Stimulated activated CD8-positive, alpha-beta memory T cell treated with anti-CD3 and anti-CD28 coated beads, Interleukin-15, amount 100 ng/mL, for 4 hours (primary cell): ENCODE results near the gene TNFRSF14.
"Not testable (repeated sequence)": the region's sequence is repeated elsewhere in the genome, so short reads cannot be mapped to it uniquely, and the experiment has no call there.

Experiments
- DNase-seq, 2 donors: peaks; one replicate each; pipeline ENCODE4 v3.0.0-alpha.2; 2020; ENCODE audit warnings: low read depth in 2 of 2

Gene TNFRSF14

GRCh38 chr1:2567083-2567679 lies 11.0 kb downstream of the TNFRSF14 start:
- DNase-seq: no peak

- not testable (repeated sequence) for DNase-seq
Observed at GRCh38 chr1:2568187-2568816, 12.1 kb downstream of the TNFRSF14 start.

DNA sequence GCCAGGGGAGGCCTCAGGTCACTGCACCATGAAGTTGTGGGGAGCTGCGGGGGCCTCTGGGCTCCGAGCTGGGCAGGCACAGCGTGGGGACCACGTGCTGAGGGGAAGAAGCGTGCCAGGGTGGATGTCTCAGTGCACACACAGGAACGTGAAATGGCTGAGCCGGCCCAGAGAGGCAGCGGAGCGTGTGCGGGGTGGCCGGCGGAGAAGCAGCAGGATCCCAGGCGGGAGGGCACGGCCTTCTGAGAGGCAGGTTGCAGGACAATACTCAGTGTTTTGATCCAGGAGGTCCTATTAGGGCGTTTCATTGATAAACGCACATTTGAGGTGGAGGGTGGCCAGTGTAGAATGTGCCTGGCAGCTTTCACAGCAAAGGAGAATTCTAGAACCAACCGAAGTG lies 12.9 kb downstream of the TNFRSF14 start:
- DNase-seq: no peak

DNA sequence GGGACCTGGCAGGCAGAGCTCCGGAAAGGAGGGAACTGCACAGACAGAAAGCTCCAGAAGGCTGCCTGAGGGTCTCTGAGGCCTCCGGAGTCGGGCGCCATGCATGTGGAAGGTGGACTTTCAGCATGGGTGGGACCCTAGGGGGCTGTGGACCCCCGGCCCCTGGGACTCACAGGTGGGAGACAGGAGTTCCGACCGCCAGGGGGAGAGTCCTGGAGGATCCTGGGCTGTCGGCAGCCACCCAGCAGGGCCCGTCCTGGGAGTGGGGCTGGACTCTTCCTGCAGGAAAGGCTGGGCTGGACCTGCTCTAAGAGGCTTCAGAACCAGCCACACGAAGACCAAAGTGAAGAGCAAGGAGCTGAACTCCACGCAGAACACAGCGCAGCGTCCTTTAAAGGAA lies 13.5 kb downstream of the TNFRSF14 start:
- DNase-seq: not testable (repeated sequence)

- DNase-seq: no peak
Observed at GRCh38 chr1:2570332-2570731, 14.2 kb downstream of the TNFRSF14 start.

DNA sequence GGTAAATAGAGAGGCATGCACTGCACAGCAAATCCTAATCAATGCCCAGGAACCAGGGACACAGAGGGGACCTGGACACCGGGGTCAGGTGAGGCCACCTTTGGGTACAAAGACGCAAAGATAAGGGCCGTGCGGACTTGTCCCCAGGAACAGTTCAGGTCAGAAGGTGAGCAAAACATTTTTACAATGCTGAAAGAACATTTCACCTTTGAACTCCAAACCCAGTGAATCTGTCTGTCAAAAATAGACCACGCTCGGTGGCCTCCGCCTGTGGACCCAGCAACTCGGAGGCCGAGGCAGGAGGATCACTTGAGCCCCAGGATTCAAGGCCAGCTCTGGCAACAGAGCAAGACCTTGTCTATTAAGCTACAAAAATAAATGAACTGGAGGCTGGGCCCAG lies 15.2 kb downstream of the TNFRSF14 start:
- DNase-seq: no peak

DNA sequence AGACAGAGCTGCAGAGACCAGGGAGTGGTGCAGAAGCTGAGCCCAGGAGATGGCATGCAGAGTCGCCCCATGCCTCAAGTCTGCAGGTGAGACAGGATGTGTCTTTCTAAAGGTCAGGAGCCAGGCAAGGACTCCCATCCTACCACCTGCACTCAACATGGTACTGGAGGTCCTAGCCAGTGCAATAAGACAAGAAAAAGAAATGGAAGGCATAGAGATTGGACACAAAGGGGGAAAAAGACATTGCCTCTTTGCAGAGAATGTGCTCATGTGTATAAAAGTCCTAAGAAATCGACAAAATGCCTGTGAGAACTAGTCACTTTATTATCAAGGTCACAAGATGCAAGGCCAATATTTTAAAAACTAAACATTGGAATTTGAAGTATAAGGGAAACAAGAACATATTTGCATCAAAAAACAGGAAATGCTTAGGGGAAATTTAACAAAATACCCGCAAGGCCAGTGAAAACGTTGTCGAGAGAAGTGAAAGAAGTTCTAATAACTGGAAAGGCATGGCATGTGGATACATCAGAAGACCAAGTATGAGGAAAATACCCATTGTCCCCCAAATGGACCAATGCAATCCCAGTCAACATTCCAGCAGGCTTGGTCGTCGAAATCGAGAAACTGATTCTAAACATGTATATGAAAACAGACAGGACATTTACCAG lies 17.2 kb downstream of the TNFRSF14 start:
- DNase-seq: no peak

GRCh38 chr1:2574350-2574749 lies 18.2 kb downstream of the TNFRSF14 start:
- DNase-seq: no peak

DNA sequence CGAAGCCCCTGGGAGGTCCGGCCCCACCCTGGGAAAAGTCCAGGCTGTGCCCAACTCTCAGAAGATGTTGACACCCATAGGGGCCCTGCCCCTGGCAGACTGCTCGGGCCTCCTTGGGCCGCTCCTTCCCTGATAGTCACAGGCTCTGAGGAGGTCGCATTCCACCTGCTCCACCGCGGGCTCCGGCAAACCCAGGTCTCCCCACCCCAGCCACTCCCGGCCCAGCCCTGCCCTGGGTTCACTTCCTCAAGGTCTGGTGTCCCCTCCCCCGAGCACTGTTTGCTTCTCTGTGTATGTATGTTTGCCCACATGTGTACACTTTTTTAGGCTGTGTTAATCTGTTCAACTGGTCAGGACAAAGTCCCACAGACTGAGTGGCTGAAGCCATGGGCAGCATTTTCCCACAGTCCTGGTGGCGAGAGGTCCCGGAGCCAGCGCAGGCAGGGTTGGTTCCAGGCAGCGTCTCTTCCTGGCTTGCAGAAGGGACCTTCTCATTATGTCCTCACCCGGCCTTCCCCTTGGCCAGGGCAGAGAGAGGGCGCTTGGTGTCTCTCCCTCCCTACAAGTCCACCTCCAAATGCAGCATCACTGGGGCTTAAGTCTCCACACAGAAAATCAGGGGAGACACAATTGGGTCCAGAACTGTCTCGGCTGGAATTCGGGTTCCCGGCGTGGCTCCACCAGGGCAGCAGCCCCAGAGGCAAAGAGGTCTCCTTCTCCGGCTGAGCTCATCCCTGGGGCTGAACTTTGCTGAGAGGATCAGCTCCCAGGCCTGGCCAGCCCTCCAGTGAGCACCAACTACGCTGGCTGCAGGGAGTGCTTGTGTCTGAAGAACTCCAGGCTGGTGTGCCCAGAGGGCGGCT lies 19.9 kb downstream of the TNFRSF14 start:
- DNase-seq: no peak

GRCh38 chr1:2577565-2578075 lies 21.4 kb downstream of the TNFRSF14 start:
- DNase-seq: not testable (repeated sequence)

DNA sequence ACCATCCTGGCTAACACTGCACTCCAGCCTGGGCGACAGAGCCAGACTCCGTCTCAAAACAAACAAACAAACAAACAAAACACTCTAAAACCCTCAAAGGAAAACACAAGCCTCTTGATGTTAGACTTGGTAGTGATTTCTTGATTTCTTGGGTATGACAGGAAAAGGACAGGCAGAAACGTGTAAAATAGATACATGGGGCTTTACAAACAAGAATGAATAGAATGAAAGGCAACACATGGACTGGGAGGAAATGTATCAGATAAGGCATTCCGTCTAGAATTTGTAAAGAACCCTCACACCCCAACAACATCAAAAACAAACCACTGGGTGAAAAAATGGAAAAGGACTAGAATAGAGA lies 22.6 kb downstream of the TNFRSF14 start:
- no peak for DNase-seq

GRCh38 chr1:2580691-2581090 lies 24.5 kb downstream of the TNFRSF14 start:
- no peak for DNase-seq

- DNase-seq: no peak
Observed at GRCh38 chr1:2582391-2582790, 26.2 kb downstream of the TNFRSF14 start.

DNA sequence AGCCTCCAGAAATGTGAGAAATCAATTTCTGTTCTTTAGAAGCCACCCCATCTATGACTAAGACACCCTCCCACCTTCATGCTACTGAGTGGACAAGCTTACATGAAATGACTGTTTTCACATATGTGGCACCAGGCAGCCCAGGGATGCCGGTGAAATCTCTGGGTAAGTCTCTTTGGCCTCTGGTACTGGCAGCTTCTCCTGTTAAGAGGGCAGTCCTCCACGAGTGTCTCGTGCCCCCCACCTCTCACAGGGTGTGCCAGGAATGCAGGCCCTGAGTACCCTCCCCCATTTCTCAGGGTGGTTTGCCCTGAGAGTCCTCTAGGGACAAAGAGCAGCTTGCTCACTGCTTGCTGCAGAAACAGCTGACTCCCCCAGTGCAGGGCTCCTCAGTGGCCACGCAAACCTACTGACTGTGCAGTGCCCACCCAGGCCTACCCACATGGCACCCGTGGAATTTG lies 27.2 kb downstream of the TNFRSF14 start:
- no peak for DNase-seq

DNA sequence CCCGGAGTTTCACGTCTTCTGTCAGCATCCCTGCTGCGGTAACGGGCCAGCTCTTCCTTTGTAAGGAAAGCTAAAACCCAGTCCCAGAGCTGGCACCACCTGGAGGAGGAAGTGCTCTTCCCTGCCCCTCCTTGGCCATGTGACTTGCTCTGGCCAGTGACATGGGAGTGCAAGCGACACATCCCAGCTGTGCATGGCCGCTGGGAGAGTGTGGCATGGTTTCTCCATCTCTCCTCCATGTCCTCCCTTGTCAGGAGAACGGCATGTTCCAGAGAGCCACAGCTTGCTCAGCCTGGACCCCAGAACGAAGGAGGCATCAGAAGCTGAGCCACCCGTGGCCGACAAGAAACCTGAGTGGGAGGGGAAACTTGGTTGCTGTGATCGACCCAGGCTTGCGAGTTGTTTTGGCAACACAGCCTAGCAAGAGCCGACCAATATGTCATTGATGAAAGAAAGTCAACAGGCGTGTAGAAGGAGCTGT lies 27.7 kb downstream of the TNFRSF14 start:
- no peak for DNase-seq

GRCh38 chr1:2584686-2585317 lies 28.6 kb downstream of the TNFRSF14 start:
- no peak for DNase-seq

DNA sequence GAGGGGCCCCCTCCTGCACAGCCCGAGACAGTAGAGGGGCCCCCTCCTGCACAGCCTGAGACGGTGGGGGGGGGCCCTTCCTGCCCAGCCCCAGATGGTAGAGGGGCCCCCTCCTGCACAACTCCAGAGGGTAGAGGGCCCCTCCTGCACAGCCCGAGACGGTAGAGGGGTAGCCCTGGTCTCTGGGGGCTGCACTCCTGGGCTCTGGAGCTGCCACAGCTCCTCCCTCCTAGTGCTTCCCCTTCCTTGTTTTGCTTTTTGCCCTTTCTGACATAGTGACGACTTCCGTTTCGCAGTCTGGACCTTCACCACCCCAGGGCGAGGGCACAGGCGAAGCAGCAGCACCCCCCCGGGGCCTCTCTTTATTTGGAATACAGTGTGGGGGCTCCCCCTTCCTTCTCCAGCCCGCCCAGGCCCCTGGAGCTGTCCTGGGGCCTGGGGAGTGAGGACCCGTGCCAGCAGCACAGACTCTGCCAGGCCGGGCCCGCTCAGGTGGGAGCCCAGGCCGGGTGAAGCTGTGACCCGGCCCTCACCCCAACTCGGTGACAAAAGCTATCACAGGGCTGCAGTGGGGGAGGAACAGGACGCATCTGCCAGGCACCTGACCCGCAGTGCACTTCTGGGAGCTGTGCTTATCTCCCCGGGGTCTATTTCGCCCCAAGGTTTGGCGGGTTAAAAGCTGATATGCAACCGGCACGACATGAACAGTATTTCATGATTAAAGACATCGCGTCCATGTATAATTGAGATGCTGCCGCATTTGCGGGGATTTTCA lies 29.3 kb downstream of the TNFRSF14 start:
- peak; percentile 41 to 45 for DNase-seq

DNA sequence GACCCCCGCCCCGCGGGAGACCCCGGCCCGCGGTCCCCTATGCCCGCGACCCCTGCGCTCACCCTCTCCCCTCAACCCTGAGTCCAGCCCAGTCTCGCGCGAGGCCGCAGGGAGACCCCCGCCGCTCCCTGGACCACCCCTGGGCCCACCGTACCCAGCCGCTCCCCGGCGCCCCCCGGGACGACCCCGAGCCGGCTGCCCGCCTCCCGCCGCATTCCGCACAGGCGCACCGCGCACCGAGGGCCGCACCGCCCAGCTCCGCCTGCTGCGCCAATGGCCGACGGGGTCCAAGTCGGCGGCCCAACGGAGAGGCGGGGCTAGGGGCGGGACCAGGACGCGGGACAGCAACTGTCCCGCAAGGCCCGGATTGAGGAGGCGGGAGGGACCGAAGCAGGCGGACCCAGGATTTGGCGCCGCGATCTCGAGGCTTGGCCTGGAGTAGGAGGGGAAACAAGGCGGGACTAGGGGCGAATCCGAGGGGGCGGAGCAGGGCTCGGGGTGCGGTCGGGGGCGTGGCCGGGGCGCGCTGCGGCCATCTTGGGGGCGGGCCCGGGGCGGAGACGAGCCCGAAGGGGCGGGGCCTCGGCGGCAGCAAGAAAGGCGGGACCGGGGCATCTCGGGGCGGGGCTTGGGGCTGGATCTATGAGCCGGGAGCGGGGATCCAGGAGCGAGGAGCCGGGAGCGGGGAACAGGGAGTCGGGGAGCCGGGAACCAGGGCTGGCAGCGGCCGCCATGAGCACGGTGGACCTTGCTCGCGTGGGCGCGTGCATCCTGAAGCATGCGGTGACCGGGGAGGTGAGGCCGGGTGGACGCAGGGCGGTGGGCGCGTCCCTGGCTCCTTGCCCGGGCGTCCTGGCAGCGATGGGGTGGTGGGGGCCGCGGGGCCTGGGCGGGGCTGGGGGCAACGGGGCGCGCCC lies 30.2 kb downstream of the TNFRSF14 start, which contains the start of gene PRXL2B:
Gene PRXL2B, plus strand, starts transcription at position 624 of the 917 bp plus-strand sequence. Its CDS starts 109 bp downstream, at position 733.
- DNase-seq: peak; percentile 87 to 91
